IPS-11a (cell line): ENCODE results near the gene TNIK.

ENCODE experiments used
- H3K4me3 ChIP-seq: one replicate; pipeline ENCODE4 v1.5.1; 2013; ENCODE audit warnings: low read depth, low read length, control low read depth

TNIK gene

DNA sequence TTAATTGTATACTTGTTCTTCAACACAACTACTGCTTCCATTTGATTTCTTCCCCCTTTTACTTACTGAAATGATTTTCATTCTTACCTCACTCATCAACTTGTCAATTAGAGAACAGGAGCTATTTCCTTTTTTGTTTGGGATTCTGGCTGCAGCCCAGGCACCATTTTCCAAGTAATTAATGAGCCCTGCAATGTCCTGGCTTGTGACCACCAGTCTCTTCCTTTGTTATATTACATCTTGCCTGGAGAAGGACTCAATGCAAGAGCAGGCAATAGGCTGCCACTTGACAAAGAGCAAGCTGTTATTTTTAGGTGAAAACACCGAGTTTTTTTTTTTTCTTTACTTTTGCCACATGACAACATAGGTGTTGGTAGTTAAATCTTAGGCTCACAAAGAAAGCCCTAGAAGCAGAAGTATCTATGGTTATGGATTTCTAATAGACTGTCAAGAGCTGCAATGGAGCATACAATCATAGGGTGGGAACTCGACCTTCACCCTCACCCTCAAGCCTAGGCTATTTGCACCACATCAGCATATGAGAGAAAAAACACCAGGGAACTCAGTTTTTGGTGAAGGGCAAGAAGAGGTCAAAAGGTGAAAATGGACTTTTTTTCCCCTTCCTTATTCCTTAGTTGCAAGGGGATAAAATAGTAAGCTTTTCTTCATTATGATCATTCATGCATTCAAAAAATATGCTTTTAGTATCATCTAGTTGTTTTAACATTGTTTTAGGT is 114.9 kb downstream of the TNIK start:
- H3K4me3 ChIP-seq: no peak overlapping the region

DNA sequence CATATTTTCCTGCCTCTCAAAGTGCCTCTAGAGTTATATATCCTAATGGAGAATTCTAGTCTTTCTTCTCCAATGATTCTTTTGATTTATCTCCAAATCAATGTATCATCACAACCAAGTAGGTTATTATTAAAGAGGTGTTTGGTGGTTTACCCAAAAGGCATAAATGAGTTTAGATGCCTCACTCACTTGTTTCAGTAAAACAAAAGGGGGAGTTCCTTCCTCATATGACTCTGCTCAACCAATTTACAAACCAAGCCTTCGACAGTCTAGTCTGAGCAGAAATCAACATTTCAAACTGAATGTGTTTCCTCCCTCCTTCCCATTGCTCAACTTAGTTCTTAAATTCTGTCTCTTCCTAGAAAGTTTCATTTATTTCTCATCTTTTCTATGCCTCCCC is 116.5 kb downstream of the TNIK start:
- no peak overlapping the region for H3K4me3 ChIP-seq

- no peak overlapping the region for H3K4me3 ChIP-seq
Measured at GRCh38 chr3:171342783-171343420, 117.3 kb downstream of the TNIK start.

- no peak overlapping the region for H3K4me3 ChIP-seq
Measured at GRCh38 chr3:171342200-171342599, 118.0 kb downstream of the TNIK start.

DNA sequence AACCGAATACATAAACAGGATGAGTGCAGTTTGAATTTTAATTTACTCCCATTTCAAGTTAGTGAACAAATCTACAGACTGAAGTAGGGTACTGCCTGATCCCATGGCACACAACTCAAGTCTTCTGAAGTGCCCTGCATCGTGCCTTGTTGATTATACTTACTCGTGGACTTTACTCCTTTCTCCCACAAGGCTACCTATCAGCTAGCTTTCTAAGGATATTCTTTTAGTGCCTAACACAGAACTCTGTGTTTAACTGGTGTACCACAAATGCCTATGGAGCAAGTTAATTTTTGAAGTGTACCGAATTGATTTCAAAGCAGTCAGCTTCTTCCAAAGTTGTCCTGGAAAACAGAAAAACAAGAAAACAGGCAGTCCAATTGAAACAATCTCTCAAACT is 119.8 kb downstream of the TNIK start:
- H3K4me3 ChIP-seq: no peak overlapping the region

DNA sequence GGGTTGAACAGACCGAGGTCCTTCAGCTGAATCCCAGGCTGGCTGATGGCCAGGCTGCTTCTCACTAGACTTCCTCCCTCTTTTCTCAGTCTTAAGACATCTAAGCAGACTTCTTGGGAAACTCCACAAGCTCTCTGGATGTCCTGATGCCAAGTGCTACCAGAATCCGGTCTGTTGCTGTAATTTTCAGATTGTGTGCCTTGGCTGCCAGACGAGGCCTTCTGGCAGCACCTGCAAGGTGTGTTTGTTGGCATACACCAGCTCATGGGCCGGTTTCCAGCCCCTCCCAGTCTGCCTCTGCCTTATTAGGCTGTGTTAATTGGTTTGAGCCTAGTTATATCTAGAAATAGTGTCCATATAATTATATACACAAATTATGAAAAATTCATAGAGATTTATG is 120.6 kb downstream of the TNIK start:
- H3K4me3 ChIP-seq: no peak overlapping the region

DNA sequence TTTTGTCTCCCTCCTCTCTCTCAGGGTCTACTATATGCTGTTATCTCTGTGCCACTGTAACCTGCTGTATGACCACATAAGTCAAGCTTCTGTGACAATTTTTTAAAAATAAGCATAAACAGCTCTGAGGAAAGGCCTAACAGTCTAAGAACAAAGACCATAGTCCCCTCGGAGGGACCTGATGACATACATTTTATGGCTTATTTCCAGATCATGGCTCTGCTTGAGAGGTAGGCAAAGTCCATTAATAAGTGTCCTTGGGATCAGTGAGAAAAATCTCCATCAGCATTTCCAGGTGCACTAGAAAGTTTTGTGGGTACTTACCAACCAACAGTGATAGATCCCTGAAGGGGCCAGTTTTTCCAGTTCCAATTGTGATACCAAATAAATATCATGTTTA is 123.8 kb downstream of the TNIK start:
- H3K4me3 ChIP-seq: no peak overlapping the region

DNA sequence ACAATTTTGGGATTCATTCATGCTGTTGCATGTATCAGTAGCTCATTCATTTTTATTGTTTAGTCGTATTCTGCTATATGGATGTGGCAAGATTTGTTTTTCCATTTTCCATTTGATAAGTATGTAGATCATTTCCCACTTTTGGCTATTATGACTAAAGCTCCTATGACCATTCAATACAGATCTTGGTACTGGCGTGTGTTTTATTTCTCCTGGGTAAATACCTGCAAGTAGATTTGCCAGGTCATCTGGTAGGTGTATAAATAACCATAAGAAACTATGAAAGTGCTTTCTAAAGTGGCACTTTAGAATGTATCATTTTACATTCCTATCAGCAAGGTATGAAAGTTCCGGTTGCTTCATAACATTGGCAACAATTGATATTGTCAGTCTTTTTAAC is 124.6 kb downstream of the TNIK start:
- H3K4me3 ChIP-seq: no peak overlapping the region

- no peak overlapping the region for H3K4me3 ChIP-seq
Measured at GRCh38 chr3:171334465-171334811, 125.8 kb downstream of the TNIK start.

DNA sequence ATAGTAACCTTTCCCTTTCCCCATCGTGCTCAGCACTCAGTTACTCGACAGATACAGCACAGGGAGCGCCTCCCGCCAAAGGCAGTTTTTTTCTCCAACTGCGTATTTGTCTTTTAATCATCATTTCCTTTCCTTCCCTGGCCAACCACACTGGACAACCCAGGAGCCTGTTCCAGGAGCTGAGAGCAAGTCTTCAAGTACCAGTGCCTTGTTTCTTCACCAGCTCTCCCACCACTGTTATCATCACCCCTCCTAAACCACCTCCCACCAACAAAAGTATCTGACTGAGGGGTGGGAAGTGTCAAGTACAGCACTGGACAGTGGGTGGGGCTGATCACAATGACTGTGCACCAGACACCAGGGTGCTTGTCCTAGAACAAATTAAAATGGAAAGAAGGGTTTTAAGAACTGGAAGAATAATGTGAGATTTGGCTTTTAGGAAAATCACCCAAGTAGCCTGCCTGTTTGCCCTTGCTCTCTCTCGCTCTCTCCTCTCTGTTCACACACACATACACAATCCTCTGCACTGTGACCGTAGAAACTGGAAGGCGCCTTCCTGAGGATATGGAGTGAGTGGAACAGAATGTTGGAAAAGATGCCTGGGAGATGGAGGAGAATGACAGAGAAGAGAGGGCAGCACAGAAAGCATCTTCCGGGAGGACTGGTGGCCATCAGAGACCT is 126.3 kb downstream of the TNIK start:
- H3K4me3 ChIP-seq: no peak overlapping the region

DNA sequence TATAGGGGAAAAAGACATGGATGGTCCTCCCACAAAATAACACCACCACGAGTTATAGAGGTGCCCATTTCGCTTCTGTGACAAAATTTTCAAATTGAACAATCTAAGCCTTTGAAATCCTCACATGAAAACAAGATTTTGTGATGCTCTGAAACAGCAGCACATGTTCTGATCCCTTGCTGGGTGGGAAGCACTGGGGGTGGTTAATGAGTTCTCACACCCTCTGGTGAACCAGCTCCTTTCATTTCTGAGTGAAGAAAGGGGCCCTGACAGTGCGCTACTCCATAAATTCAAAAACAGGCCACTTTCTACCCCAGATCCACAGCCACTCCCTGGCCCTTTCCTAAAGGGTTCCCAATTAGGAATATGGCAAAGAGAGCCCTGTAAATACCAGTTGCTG is 129.3 kb downstream of the TNIK start:
- no peak overlapping the region for H3K4me3 ChIP-seq

GRCh38 chr3:171329746-171330145 is 130.5 kb downstream of the TNIK start:
- H3K4me3 ChIP-seq: no peak overlapping the region

- H3K4me3 ChIP-seq: no peak overlapping the region
Measured at GRCh38 chr3:171328419-171329082, 131.7 kb downstream of the TNIK start.

GRCh38 chr3:171327441-171328174 is 132.6 kb downstream of the TNIK start:
- H3K4me3 ChIP-seq: no peak overlapping the region

DNA sequence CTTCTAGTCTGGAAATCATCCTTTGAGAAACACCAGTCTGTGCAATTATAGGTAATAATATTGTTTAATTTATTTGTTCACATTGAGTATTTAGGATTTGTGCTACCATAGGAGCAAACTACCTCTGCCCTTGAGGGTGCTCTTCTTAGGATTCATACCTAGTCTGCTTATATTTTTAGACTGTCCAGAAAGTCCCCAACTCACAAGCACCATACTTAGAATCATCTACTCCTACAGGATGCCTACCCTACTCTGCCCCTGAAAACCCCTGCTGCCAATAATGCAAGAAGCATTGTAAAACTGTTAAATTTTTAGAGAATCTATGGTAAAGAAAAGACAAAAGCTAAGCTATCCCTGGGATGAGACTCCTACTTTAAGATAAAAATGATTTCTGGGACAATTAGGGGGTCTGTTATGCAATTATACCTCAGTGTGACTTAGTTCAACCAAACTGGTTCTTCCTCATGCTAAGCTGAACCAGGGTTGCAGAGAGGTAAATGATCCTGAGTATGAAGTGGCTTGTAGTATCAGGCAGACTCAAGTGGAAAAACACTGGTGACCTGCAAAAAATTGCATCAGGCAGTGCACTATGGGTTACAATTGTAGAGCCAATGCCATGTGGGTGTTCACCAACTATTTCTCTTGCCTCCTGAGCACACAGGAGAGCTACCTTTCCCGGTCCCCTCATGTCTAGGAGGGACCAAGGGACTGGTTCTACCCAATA is 133.3 kb downstream of the TNIK start:
- H3K4me3 ChIP-seq: no peak overlapping the region

DNA sequence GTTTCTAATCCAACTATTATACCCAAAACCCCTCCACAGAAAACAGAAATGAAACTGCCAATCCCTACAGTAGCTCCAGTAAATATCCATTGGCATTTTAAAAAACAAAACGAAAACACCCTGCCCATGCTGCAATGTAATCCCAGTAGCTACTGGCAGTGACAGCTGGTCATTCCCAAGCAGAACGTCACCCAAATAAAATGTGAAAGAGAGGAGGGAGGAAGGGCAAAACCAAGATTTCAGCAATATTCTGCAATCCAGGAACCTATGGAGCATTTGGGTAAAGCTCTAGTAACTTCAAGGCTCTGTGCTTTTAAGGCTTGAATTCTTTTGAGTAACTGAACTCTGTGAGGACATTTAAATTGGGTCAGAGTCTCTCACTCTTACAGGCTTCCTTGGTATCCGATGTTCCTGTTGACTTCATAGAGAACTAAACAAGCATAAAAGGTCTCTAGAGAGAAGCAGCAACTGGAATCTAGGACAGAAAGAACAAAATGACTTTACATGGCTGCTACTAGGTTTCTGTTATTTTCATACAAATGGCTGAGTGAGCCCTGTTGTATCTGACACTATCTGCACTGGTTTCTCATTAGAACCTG is 136.2 kb downstream of the TNIK start:
- H3K4me3 ChIP-seq: no peak overlapping the region

DNA sequence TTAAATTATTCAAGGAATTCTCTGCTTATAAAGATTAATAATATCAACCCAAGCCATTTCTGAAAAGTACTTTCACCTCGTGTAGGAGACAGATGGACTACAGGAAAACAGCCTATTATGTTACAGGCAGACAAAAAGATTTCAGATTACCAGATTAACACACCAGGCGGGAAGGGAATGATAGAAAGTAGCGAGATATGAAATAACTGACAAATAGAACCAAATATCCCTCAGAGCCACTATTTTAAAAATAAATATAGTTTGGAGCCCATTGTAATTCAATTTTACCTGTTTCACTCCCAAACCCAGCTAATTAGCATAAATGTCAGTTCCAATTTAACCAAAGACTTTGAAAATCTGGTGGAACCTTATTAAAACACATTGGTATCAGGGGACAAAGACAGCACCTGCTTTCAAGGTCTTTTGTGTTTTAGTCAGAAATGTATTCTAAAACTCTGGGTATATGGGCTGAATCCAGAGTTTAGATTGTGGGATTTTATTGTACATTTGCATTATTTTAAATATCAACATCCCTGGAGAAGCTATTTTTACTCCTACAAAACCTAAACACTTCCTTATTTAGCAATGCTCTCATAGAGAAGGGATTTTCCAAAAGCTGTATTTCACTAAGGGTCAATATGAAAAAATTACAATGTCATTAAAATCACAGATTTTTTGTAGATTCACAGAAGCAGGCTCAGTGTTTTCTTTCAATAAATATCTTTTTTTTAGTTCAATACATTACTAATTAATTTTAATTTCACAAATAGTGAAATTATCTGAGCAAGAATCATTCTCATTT is 138.4 kb downstream of the TNIK start:
- H3K4me3 ChIP-seq: no peak overlapping the region

GRCh38 chr3:171320750-171321558 is 139.3 kb downstream of the TNIK start:
- H3K4me3 ChIP-seq: no peak overlapping the region
